HuH-7.5 (cell line): ENCODE measurements around the gene TMEM50B.
"Not testable (repeated sequence)": the region's sequence is repeated elsewhere in the genome, so short reads cannot be mapped to it uniquely, and the experiment has no call there.

ENCODE experiments used
- DNase-seq: peaks from one replicate; pipeline ENCODE4 v3.0.0; 2011; ENCODE audit warnings: low spot score

The TMEM50B gene

DNA sequence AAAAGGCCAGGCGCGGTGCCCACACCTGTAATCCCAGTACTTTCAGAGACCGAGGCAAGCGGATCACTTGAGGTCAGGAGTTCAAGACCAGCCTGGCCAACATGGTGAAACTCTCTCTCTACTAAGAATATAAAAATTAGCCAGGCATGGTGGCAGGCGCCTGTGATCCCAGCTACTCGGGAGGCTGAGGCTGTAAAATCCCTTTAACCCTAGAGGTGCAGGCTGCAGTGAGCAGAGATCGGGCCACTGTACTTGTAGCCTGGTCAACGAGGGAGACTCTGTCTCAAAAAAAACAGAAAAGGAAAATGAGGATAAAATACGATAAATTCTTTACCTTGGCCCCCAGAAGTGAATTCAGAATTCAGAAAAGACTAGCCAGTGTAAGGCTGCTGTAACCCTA, 1.6 kb downstream of the TMEM50B start:
- DNase-seq, result no peak

GRCh38 chr21:33477066-33477465, 2.7 kb downstream of the TMEM50B start:
- DNase-seq, result no peak

- DNase-seq, result no peak
Measured at GRCh38 chr21:33473344-33473743, 6.4 kb downstream of the TMEM50B start.

DNA sequence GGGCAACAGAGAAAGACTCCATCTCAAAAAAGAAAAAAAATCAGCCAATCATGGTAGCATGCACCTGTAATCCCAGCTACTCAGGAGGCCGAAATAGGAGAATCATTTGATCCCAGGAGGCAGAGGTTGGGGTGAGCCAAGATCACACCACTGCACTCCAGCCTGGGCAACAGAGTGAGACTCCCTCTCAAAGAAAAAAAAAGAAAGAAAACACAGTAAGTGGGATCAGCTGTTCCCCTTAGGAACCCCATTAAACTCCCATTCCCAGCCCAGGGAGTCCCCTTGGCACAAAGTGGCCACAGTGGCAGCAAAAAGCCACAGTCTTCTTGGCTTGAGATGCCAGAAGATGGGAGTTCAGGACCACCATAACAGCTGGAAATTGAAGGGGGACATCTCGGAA, 9.1 kb downstream of the TMEM50B start:
- DNase-seq, result no peak

- not testable (repeated sequence) for DNase-seq
Measured at GRCh38 chr21:33469183-33469582, 10.6 kb downstream of the TMEM50B start.

DNA sequence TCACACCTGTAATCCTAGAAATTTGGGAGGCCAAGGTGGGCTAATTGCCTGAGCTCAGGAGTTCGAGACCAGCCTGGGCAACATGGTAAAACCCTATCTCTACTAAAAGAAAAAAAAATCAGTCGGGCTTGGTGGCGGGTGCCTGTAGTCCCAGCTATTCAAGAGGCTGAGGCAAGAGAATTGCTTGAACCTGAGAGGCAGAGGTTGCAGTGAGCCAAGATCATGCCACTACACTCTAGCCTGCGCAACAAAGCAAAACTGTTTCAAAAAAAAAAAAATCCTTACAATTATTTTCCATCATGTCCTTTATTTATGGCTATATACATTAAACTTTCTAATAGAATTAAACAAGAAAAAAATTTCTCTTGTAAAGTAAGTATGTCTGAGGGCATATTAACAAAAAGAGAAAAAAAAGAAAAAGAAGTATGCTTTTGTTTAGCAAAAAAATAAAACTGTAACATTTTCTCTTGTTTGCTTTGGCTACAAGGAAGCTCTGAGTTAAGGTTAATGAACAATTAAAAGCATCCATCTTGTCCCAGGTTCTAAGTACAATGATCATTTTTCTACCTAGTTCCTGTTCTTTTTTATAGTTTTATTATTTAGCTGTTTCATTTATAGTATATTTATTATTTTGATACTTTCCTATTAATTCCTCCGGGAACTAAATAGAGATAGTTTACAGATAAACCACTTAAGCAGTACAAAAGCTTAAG, 18.1 kb downstream of the TMEM50B start:
- no peak for DNase-seq

DNA sequence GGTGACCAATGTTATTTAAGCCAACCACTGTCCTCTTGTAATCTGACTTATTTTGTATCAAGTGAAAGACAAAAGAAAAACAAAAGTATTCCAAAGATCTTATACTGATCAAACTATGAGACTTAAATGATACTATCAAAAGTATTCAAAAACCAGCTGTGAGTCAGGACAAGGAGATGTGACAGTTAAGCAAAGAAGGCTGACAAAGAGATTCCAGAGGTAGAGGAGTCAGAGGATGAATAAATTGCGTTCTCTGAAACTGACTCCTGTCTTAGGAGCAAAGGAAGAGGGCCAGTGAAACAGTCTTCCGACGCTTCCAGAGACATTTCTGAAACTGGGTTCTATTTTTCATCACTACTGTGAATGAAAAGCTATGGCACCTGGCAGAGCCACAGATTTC, 20.9 kb downstream of the TMEM50B start:
- DNase-seq, result no peak

DNA sequence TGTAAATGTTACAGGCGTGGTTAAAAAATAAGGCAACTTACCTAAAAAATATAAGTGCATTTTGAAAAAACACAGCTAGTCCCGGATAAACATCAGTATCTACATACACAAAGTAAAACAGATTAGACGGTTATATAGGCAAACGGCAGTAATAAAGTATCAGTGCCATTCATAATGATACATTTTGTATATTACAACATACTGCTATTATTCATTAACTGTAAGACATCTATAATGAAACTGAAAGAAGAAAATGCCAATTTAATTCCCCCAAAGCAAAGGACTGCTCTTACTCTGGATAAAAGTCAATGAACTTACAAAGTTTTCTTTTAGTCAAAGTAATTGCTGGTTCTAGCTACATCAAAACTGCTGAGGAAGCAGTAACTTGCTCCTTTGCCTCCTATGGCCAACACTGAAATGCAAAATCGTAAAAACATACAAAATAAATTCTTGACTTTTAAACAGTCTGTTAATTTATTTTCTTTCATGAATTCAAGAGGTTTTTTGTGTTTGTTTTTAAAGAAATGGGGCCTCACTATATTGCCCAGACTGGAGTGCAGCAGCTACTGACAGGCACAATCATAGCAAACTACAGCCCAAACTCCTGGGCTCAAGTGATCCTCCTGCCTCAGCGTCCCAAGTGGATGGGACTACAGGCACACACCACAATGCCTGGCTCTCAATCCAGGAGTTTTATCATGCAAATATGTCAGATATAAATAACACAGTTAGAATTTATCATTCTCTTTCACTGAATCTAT, 23.9 kb downstream of the TMEM50B start:
- no peak for DNase-seq

- DNase-seq, result no peak
Measured at GRCh38 chr21:33452362-33452761, 27.4 kb downstream of the TMEM50B start.

DNA sequence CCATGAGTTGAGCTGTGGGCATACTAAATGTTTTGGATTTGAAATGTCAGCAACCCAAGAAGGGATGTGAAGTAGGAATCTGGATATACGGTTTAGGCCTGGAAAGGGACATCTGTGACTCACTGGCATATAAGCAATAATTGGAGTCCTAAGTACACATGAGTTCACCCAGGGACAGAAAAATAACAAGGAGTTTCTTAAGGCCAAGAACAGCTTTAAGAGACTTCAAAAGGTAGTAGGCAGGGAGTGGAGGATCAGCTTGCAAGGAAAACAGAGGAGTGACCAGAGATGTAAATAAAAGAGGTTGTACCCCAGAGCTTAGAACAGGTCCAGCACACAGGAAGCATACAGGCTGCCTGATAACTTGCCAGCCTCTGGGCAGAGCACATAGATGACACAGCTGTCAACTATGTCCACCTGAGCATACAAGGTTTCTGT, 28.1 kb downstream of the TMEM50B start:
- DNase-seq, result no peak

DNA sequence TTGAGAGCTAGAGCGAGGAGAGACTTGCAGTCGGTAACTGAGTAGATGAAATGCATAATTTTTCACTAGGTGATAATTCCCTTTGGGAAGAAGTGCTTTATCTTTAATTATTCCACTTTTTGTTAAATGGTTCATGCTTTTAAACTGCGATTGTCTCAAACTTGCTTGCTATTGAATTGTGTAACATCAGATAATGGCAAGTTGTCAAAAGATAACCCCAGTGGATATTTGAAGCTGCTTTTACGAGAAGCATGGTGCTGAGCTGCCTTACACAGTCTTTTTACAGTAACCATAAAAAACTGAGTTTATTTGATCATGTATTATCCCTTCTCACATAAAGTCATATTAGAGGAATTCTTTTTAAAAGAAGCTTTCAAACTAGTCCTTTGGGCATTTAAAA, 30.2 kb downstream of the TMEM50B start:
- no peak for DNase-seq

DNA sequence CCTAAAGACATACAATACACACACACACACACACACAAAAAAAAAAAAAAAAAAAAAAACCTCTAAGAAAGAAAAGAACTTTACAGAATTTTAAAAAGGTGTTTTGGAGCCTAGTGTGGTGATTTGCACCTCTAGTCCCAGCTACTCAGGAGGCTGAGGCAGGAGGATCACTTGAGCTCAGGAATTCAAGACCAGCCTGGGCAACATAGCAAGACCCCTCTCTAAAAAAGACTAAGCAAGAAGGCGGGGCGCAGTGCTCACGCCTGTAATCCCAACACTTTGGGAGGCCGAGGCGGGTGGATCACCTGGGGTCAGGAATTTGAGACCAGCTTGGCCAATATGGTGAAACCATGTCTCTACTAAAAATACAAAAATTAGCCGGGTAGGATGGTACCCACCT, 33.2 kb downstream of the TMEM50B start:
- not testable (repeated sequence) for DNase-seq

DNA sequence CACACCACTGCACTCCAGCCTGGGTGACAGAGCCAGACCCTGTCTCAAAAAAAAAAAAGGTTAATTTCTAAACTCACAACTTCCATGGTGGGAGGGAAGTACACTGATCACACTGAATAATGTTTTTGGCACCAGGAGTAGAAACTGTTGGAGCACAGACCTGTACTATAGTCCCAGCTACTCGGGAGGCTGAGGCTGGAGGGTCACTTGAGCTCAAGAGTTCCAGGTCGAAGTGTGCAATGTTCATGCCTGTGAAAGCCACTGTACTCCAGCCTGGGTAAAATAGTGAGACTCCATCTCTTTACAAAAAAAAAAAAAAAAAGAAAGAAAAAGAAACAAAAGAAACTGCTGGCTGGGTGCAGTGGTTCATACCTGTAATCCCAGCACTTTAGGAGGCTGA, 35.3 kb downstream of the TMEM50B start:
- no peak for DNase-seq

GRCh38 chr21:33443194-33443593, 36.6 kb downstream of the TMEM50B start:
- DNase-seq, result no peak

DNA sequence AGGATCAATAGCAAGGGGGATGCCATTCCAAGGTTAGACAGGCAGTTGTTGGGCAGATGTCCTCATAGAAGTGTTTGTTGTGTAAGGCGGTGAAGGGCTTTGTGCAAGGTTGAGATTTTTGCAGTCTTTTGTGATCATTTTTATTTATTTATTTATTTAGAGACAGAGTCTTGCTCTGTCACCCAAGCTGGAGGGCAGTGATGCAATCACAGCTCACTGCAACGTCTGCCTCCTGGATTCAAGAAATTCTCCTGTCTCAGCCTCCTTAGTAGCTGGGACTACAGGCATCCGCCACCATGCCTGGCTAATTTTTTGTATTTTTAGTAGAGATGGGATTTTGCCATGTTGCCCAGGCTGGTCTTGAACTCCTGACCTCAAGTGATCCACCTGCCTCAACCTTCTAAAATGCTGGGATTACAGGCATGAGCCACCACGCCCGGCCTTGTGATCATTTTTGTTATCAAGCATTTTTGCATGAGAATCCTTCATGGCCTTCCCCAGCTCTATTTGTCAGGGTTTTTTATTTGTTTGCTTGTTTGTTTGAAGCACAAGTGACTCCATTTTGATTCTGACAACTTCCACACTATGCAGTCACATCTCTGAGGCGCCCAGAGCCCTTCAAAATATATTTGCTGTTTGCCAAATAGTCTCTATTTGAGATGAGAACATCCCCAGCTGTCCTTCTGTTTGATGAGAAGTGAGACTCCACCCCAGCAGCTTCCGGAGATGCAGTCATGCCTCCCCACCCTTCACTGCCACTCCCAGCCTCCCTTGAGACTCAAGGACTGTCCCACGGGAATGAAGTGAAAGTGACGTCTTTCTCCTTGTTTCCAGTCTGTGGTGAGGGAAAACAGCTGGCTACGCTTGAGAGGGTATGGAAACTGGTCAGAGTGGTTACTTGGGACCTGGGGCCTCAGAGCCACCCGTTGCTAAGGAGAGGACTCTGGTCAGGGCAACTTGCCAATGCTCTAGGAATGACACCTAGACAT, 38.0 kb downstream of the TMEM50B start:
- DNase-seq, result no peak

DNA sequence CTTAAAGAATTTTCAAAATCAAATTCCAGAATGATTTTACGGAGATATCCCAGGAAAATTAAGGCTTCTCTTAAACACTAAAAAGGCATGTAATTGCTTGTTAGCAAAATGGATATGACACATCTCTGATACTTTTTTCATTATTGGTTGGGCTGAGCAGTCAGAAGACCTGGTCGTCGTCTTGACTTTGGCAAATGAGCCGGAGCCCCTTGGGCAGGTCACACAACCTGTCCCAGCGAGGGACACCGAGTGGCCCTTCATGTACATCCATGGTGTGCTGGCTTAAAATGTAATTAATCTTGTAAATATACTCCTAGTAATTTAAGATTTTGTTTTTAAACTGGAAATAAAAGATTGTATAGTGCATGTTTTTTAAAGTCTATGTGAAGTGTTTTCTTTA, 42.6 kb downstream of the TMEM50B start:
- DNase-seq, result no peak

GRCh38 chr21:33434770-33435360, 44.9 kb downstream of the TMEM50B start:
- DNase-seq, result no peak

DNA sequence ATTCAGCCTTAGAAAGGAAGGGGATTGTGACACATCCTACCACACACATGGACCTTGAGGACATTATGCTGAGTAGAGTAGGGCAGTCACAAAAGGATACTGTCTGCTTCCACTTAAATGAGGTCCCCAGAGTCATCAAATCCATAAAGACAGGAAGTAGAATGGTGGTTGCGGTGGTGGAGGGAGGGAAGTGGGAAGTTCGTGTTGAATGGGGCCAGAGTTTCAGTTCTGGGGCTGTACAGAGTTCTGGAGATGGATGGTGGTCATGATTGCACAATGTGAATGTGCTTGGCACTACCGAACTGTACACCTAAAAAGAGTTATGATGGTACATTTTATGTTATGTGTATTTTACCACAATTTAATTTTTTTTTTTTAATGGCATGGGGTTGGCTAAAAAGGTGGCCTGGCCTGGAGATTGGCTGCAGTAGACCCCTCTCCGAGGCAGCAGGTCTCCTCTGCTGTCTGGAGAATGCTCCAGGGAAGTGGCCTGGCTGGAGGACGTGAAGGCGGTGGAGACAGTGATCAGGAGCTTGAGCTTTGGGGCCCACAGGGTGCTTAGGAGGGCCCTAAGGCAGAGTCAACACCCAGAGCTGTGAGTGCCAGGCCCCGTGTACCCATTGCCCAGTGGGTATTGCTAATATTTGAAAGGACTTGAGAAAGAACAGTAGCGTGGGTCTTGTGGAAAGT, 46.2 kb downstream of the TMEM50B start:
- no peak for DNase-seq

DNA sequence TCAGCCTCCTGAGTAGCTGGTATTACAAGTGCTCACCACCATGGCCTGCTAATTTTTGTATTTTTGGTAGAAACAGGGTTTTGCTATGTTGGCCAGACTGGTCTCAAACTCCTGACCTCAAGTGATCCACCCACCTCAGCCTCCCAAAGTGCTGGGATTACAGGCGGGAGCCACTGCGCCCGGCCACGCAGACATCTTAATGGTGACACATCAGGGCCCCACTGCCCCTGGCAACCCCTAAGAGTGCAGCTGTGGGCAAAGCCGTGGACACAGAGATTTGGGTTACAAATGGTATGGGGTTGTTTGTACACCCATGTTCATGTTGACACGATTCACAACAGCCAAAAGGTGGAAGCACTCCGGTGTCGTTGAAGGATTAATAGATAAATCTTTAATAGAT, 46.8 kb downstream of the TMEM50B start:
- DNase-seq, result no peak

DNA sequence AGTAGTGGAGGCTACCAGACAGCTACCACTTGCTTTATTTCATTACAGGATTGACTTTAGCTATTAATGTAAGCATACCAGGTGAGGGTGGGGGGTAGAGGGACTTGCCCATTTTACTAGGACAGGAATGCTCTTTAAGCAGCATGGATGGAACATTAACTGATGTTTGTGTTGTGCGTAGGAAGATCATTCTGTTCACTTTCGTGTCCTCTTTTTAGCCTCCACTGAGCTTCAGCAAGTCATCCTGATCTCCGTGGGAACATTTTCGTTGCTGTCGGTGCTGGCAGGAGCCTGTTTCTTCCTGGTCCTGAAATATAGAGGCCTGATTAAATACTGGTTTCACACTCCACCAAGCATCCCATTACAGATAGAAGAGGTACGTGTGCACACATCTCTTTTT, 47.3 kb downstream of the TMEM50B start:
- DNase-seq, result no peak

DNA sequence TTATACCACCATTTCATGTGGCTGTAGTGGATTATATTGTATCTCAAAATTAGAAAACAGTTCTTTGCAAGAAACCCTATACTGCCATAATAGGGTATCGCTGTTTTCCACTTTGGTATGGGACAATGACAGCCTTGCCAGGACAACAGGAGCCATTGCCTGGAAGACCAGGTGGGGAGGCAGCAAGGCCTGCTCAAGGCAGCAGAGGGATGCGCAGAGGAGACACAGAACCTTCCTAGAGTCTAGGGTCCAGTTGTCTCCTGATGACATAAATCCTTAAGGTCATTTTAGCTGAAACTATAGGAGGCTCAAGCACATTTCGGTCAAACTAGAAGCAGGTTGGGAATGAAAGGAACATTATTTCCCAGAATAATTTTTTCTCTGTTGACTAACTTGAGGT, 48.9 kb downstream of the TMEM50B start:
- no peak for DNase-seq
